ENCODE results near the gene CMIP.

CMIP gene

DNA sequence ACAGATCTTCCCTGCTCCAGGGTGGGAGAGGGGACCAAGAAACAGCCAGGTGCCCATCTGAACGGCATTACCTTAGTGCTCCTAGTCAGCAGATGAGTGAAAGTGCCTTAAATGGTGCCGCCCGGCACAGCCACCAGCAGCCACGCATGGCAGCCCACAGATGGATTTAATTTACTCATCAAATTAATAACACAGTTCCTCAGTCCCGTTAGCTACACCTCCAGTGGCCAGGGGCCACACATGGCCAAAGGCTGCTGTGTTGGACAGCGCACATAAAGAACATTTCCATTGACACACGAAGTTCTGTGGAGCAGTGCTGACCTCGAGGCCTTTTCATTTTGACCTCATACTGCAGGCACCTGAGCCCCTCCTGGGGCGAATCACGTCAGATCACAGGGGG, 166.3 kb downstream of the CMIP start:
- DNase-seq = no peak

DNA sequence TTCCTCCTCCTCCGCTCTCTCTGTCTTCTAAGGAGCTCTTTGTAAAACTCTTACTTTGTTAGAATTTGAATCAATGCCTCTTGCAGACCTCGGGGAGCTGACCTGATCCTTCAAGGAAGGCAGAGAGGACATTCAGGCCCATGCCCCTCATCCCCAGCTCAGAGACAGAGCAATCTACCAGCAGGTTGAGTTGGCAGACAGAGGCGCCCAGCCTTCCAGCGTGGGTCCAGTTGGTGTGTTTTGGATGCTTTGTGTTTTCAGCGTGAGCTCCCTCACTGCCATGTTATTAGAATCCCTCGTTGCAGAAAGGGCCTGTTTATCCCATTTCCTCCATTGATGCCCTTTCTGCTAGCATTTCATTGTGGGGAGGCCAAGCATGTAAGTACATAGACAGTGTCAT, 167.1 kb downstream of the CMIP start:
- DNase-seq = no peak

DNA sequence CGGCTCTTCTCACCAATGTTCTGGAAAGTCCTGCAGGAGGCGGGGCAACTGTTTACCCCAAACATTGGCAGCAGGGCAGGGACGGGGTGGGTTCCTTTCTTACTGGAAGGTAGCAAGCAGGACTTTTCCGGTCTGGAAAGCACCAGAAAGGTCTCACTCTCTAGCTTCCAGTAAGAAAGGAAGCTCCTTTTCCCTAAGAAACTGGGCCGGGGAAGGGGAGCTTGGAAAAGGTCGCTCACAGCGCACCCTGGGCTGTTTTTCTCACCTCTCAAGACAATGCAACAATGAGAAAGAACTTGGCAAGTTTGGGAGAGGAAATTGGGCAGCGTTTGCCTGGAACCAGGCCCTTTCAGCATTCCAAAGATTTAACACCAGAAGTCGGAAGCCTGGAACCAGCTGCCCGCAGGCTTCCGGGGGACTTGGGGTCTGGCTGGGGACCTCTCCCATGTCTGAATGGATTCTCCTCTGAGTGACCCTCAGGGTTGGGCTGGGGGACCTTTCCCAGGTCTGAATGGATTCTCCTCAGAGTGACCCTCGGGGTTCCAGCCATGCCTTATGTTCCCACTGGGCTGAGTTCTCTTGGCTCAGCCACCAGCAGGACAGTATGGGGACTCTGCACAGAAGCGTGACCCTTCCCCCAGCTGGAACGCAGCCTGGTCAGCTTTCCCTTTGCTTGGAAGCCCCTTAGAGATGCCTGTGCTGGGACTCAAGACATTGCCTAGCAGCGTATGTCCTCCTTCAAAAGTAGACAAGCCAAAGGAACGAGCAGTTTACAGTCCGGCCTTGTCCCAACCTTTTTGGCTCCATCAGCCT, 167.9 kb downstream of the CMIP start:
- DNase-seq = no peak

DNA sequence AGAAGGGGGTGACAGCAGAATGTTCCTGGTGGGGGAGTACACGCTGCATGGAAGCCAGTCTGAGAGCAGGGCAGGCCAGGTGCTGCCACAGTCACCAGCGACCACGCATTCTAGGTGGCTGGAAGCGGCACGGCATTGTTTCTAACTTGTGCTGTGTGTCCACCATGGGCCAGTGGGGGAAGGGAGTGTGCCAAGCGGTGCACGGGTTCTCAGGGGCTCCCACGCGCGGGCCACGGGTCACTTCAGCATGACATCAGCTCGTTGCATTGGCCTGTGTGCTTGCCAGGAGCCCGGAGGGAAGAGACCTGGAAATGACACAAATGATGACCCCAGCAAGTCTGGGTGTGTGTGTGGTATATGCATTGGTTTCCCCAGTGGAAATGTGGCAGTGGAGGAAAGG, 169.6 kb downstream of the CMIP start:
- no peak for DNase-seq

DNA sequence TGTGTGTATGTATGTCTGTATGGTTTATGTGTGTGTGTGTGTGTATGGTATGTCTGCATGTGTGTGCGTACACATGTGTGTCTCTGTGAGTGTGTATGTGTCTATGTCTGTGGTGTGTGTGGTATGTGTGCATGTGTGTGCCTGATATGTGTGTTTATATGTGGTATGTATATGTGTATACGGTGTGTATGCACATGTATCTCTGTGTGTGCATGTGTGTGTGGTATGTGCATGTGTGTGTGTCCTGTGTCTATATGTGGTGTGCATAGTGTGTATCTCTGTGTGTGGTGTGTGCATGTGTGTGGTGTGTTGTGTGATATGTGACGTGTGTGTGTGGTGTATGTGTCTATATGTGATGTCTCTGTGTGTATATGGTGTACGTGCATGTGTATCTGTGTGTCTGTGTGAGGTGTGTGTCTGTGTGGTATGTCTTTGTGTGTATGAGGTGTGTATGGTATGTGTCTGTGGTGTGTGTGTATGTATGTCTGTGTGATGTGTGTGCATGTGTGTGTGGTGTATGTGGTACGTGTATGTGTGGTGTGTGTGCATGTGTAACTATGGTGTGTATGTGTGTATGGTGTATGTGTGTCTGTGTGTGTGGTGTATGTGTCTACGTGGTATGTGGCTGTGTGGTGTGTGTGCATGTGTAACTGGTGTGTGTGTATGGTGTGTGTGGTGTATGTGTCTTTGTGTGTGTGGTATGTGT, 170.2 kb downstream of the CMIP start:
- no peak for DNase-seq

DNA sequence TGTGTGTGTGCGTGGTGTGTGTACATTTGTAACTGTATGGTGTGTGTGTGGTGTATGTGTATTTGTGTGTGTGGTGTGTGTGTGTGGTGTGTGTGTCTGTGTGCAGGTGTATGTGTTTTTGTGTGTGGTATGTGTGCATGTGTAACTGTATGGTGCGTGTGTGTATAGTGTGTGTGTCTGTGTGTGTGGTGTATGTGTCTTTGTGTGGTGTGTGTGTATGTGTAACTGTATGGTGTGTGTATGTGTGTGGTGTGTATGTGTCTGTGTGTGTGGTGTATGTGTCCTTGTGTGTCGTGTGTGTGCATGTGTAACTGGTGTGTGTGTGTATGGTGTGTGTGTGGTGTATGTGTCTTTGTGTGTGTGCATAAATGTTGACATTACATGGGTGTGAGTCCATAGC, 170.8 kb downstream of the CMIP start:
- DNase-seq = no peak

DNA sequence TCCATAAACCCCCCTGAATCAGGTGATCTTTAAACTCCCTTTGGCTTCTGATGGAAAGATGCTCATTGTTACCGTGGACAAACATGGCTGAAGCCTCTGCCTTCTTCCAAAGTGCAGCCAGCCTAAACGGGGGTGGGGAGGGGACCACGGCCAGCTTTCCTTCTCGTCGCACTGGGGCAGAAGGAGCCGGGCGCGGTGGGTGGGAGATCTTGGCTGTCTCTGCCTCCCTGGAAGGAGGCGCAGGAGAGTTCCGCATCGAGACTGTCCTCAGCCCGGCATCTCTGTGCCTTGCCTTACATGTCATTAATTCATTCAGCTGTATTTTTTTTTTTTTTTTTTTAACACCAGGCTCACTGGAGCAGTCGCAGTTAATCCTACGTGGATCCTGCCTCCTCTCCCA, 171.2 kb downstream of the CMIP start:
- no peak for DNase-seq

DNA sequence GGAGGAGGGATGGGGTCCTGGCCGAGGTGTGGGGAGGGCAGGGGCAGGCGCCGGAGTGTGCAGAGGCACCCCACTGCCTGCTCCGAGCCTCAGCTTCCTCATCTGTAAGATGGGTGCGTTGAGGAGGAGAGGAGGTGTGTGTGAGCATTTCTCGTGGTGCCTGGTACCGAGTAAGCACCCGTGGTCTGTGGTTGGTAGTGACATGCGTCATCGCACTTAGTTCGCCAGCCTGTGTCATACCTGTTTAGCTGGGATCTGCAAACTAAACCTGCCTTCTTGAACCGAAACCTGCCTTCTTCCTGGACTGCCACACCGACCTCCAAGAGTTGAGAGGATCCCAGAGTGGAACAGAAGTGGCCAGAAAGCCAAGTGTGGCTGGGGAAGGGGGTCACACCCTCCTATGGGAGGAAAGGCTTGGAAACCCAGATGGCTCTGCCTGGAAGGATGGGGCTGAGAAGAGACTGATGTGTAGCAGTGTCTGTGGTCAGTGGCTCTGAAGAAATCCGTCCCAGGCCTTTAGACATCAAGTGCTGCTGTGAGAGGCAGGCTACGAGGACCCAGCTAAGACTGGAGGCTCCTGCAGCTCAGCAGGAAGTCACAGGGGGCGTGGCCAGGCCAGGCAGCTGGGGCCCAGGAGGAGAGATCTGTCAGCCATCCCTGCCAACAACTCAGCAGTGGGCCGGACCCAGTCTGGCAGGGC, 171.9 kb downstream of the CMIP start:
- peak; percentile 56 for DNase-seq

DNA sequence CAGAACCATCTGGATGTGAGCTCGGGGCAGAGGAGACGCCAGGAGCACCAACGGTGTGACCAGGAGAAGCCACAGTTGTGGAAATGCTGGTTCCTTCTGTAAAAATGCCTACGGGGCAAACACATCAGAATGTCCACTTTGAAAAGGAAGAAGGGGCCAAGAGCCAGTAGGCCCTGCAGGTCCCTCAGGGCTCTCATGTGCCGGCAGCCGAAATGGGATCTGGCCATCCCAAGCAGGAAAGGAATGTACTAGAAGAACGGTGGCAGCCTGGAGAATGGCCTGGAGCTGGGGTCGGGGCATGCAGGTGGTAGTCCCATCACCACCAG, 172.4 kb downstream of the CMIP start:
- DNase-seq = no peak

DNA sequence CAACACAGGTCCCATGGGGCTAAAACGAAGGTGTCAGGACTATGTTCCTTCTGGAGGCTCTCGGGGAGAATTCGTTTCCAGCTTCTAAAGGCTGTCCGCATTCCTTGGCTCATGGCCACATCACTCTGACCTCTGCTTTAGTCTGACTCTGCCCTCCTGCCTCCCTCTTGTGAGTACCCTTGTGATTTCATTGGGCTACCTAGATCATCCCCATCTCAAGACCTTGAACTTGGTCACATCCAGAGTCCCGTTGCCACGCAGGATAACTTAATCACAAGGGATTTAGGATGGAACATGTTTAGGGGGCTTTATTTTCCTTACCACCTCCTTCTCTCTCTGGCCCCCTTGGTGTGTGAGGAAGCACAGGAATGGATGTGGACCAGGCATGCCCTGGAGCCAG, 173.6 kb downstream of the CMIP start:
- DNase-seq = no peak

DNA sequence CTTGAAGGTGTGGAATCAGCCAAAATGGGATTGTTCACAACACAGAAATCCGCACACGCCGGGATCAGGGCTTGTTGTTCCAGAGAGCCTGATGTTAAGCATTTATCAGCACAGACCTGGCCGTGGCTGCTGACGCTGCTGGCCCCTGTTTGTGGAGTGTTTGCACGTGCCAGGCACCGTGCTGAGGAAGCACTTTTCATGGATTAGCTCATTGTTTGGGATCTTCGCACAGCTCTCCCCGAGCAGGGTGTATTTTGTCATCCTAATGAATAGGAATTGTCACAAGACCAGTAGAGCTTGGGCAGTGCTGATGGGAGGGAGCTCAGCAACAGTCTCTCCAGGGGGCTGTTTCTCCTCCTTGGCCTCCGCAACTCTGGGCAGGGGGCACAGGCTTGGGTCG, 174.1 kb downstream of the CMIP start:
- DNase-seq = no peak

DNA sequence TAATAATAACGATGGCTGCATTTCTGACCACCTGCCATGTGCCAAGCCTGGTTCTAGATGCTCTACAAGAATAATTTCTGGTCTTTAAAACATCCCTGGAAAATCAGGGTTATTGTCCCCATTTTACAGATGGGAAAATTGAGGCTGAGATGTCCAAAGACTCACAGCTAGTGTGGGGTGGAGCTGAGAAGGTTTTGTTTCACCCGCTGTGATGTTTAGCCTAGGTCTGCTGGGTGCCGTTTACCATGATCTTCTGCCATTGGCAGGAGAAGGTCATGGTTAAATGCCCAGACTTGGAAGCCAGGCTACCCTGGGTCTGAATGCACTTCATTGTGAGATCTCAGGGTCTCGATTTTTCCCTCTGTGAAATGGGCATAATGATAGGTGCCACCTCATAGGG, 175.4 kb downstream of the CMIP start:
- no peak for DNase-seq

DNA sequence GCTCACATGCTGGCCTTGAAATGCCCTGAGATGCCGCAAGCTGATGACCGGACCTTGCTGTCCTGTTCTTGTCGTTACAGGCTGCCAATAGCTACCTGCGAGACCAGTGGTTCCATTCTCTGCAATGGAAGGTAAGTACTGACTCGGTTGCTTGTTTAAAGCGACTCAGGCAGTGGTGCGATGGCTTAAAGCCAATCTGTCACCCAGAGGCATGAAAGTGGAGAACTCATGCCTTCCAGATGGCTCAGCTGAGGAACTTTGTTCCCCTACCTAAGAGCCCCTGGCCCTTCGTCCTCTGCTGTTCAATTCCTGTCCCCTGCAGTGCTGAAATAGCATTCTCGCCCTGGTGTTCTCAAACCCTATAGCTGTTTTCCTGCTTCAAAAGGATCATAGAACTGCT, 176.2 kb downstream of the CMIP start:
- DNase-seq = no peak

DNA sequence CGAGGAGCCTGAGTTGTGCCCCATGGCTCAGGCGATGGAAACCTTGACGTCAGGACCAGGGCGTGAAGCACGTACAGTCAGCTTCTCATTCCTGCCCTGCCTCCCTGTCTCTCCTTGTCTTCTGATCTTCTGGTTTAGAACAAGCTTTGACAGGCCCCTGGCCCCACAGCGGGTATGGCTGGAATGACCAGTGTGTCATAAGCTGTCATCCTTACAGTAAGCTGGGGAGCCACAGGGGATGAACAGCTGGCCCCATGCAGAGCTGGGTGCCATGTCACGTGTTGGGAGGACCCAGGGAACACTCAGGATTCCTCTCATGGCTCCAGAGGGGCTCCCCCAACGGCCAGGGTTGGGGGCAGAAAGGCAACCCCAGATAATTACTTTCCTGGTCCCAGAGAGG, 176.9 kb downstream of the CMIP start:
- no peak for DNase-seq

DNA sequence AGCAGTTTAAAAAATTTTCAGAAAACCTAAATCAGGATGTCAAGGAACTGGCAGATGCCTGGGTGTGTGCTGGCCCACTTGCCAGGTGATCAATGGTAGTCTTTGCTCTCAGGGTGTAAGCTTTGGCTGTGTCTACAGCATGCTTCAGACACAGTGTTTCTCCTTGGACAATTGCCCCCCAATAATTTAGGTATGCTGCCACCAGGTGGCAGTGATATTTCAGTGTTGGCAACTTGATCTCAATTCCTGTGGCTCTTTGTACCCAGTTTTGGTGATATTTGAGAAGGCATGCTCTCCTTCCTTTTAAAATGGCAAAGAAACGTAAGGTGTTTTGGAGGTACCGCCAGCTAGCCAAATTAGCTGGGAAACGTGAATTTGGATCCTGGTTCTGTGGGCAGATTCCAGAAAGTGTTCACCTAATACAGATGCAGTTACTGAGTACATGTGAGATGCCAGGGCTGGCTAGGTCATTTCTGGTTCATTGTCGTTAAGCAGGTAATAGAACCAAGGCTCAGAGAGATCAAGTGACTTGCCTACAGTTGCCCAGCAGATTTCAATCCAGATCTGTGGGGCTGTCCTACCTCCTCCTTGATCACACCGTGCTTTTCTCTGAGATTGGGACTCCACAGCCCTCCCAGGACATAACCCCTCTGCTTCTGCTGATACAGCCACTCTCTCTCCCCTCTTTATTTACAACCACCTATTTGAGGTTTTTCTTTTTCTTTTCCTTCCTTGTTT, 178.9 kb downstream of the CMIP start:
- DNase-seq = peak; percentile 57

DNA sequence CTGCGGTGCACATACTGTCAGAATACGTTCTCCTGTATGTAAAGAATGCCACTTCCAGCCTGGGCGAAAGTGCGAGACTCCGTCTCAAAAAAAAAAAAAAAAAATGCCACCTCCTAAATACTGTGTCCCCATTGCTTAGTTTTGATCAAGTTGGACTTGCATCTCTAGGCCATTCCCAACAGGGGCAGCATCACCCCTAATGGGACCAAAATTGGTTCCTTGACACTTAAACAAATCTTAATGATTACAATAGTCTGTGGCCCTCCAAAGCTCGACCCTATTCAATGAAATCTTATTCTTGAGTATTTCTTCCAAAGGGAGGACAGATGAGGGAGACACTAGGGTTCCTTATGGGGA, 179.8 kb downstream of the CMIP start:
- DNase-seq = no peak

DNA sequence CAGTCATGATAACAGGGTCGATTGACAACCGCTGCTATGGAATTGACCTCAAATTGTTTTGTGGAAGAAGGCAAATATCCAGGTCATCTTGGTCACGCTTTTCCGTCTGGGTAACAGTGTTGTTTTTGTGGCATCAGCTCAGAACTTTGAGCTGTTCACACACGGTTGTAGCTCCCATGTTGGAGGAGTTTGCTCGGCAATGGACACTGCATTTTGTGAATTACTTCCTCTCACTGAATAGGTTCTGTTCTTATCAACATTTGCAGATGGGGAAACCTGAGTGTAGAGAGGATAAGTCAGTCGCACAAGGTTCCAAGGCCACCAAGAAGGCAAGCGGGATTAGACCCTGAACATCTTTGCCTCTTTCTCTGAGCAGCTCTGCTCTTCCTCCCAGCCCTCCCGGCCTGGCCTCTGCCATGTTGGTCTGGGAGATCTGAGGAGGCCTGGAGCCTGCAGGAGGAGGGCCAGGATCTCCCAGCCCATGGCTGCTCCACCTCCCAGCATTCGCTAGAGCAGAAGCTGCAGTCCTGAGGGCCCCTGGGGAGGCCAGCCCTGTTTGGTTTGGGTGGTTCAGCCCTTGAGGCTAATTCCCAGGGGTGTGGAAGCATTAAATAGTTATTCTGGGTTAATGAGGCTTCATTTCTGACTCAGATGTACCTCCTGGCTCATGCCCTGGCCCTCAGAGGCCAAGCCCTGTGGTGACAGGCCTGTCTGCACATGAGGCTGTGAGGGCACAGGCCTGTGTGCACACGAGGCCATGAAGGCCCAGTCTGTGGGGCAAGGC, 180.3 kb downstream of the CMIP start:
- no peak for DNase-seq

DNA sequence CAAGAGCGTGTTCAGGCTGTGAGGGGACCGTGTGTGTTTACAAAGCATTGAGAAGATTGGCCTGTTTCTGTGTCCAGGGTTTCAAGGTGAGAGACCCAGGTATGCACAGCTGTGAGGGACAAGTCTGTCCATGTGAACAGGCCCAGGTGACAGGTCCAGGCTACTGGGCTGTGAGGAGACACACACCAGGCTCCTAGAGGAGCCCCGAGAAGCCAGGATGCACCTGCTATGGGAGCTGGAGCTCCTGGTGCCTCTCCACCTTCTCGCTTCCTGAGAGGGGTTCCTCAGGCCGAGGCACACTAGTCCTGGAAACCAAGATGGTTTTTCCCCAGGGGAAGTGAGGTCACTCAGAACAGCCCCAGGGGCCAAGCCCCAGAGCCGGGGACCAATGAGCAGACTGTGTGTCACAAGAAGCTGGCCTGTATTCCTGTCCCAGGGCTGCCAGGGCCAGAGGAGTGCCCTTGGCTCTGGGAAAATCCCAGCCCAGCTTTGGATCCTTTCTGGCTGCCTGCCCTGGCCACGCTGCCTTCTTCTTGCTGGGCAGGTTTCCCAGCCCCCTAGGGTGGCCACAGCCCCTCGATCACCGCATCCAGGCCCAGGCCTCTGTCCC, 181.0 kb downstream of the CMIP start:
- DNase-seq = no peak

DNA sequence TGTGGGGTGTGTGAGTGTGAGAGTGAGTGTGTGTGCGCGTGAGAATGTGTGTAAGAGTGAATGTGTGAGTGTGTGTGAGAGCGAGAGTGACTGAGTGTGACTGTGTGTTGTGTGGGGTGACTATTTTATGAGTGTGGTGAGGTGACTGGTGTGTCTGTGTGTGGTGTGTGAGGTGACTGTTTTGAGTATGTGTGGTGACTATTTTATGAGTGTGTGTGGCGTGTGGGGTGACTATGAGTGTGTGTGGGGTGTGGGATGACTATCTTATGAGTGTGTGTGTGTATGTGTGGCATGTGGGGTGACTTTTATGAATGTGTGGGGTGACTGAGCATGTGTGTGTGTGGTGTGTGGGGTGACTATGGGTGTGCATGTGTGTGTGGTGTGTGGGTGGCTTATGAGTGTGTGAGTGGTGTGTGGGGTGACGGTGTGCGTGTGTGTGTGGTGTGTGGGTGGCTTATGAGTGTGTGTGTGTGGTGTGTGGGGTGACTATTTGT, 181.6 kb downstream of the CMIP start:
- no peak for DNase-seq

DNA sequence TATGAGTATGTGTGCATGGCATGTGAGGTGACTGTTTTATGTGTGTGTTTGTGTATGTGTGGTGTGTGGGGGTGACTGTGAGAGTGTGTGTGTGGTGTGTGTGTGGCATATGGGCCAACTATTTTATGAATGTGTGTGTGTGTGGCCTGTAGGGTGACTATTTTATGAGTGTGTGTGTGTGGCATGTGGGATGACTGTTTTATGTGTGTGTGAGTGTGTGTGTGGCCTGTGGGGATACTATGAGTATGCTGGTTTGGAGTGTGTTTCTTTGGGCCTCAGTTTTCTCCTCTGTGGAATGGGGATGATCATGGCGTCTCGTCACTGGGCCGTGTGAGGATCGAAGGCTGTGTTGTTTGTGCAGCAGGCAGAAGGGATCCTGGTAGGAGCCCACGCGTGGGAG, 182.4 kb downstream of the CMIP start:
- peak; percentile 53 for DNase-seq

DNA sequence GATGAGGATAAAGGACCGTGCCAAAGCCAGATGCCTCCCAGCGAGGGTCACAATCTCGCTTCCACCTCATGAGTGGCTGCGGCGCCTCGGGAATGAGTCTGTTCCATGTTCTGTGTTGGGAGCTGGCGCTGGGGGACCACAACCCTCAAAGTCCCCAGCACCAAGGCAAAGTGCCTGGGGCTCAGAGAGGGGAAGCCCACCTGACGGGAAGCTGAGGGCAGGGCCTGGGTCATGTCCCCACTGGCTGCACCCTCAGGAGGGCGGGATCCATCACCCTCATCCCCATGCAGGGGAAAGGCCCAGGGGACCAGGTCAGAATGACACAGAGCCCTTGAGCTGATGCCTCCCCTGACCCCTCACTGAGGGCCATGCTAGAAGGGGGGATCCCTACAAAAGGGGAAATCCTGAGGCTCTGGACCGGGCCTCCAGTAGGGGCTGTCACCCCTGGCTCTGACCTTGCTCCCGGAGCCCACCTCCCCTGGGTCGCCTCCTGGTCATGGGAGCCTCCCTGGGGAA, 183.2 kb downstream of the CMIP start:
- DNase-seq = no peak
